H9 (cell line): Measurements from ENCODE around the gene DTNB. TPM values are rescaled to one million over a fixed set of nuclear protein-coding genes. Genes with fewer than 3 reads are reported as not detected.

Experiments
- DNase-seq: peaks from one replicate; pipeline ENCODE4 v3.0.0-alpha.2; 2017
- H2AFZ ChIP-seq: one replicate; pipeline ENCODE4 v1.6.1; 2013; ENCODE audit warnings: mild to moderate bottlenecking, low read length, control low read depth, moderate library complexity
- H2AK5ac ChIP-seq: 2 replicates; pipeline ENCODE4 v1.6.1; 2013; ENCODE audit warnings: low read length, control low read depth, mixed read lengths; ENCODE audit not compliant: insufficient read length
- H2BK120ac ChIP-seq: one replicate; pipeline ENCODE4 v1.6.1; 2013; ENCODE audit warnings: low read depth, mild to moderate bottlenecking, low read length, control low read depth, inconsistent platforms; ENCODE audit not compliant: poor library complexity, severe bottlenecking
- H2BK12ac ChIP-seq: 2 replicates; pipeline ENCODE4 v1.6.1; 2013; ENCODE audit warnings: low read length, control low read depth, mixed read lengths, low read depth; ENCODE audit not compliant: insufficient read length
- H2BK15ac ChIP-seq: 2 replicates; pipeline ENCODE4 v1.6.1; 2013; ENCODE audit warnings: low read depth, low read length, control low read depth
- H2BK20ac ChIP-seq: one replicate; pipeline ENCODE4 v1.6.1; 2013; ENCODE audit warnings: low read depth, mild to moderate bottlenecking, low read length, control low read depth, inconsistent platforms; ENCODE audit not compliant: poor library complexity, severe bottlenecking
- H2BK5ac ChIP-seq: 2 replicates; pipeline ENCODE4 v1.6.1; 2013; ENCODE audit warnings: low read length, control low read depth, mixed read lengths; ENCODE audit not compliant: insufficient read length
- H3K14ac ChIP-seq: 2 replicates; pipeline ENCODE4 v1.6.1; 2013; ENCODE audit warnings: low read length, control low read depth; ENCODE audit not compliant: insufficient read depth
- H3K18ac ChIP-seq: 2 replicates; pipeline ENCODE4 v1.6.1; 2013; ENCODE audit warnings: low read depth, mild to moderate bottlenecking, mixed read lengths, low read length, control low read depth; ENCODE audit not compliant: insufficient read length
- H3K23ac ChIP-seq: 2 replicates; pipeline ENCODE4 v1.6.1; 2013; ENCODE audit warnings: low read length, control low read depth, mixed read lengths, low read depth; ENCODE audit not compliant: insufficient read length
- H3K23me2 ChIP-seq: 2 replicates; pipeline ENCODE4 v1.6.1; 2013; ENCODE audit warnings: low read depth, mild to moderate bottlenecking, mixed read lengths, low read length, control low read depth; ENCODE audit not compliant: insufficient read length, poor library complexity, severe bottlenecking
- H3K27ac ChIP-seq: 2 replicates; pipeline ENCODE4 v1.5.1; 2013; ENCODE audit warnings: low read length, control low read depth, mixed read lengths, low read depth; ENCODE audit not compliant: insufficient read length
- H3K27me3 ChIP-seq: 2 replicates; pipeline ENCODE4 v1.6.1; 2013; ENCODE audit warnings: low read length, control low read depth, inconsistent platforms; ENCODE audit not compliant: insufficient read depth
- H3K4ac ChIP-seq: 2 replicates; pipeline ENCODE4 v1.6.1; 2013; ENCODE audit warnings: low read depth, mild to moderate bottlenecking, control low read depth, inconsistent platforms, low read length, moderate library complexity
- H3K4me1 ChIP-seq: 2 replicates; pipeline ENCODE4 v1.6.1; 2013; ENCODE audit warnings: low read length, control low read depth, inconsistent platforms; ENCODE audit not compliant: insufficient read depth
- H3K4me2 ChIP-seq: 2 replicates; pipeline ENCODE4 v1.6.1; 2013; ENCODE audit warnings: low read length, control low read depth, mixed read lengths; ENCODE audit not compliant: insufficient read length, insufficient read depth
- H3K56ac ChIP-seq: 2 replicates; pipeline ENCODE4 v1.6.1; 2013; ENCODE audit warnings: low read depth, mild to moderate bottlenecking, mixed read lengths, low read length, control low read depth; ENCODE audit not compliant: insufficient read length
- H3K79me1 ChIP-seq: 2 replicates; pipeline ENCODE4 v1.6.1; 2013; ENCODE audit warnings: low read depth, mild to moderate bottlenecking, moderate library complexity, low read length, control low read depth, inconsistent platforms; ENCODE audit not compliant: insufficient read depth, poor library complexity, severe bottlenecking
- H3K79me2 ChIP-seq: 2 replicates; pipeline ENCODE4 v1.6.1; 2013; ENCODE audit warnings: low read length, control low read depth, inconsistent platforms; ENCODE audit not compliant: insufficient read depth
- H3K9ac ChIP-seq: 2 replicates; pipeline ENCODE4 v1.6.1; 2013; ENCODE audit warnings: low read length, control low read depth, mixed read lengths; ENCODE audit not compliant: insufficient read length; ENCODE audit errors: extremely low read depth
- H3K9me3 ChIP-seq: one replicate; pipeline ENCODE4 v1.6.1; 2013; ENCODE audit warnings: low read depth, low read length, inconsistent platforms; ENCODE audit not compliant: control insufficient read depth
- H3T11ph ChIP-seq: one replicate; pipeline ENCODE4 v1.6.1; 2013; ENCODE audit warnings: mild to moderate bottlenecking, low read length, control low read depth, inconsistent platforms
- H4K20me1 ChIP-seq: one replicate; pipeline ENCODE4 v1.6.1; 2013; ENCODE audit not compliant: control insufficient read depth, insufficient read length, insufficient read depth
- H4K5ac ChIP-seq: 2 replicates; pipeline ENCODE4 v1.6.1; 2013; ENCODE audit warnings: low read depth, mild to moderate bottlenecking, mixed read lengths, low read length, control low read depth; ENCODE audit not compliant: insufficient read length
- H4K8ac ChIP-seq: replicated peaks from 2 replicates; pipeline ENCODE4 v1.6.1; 2013; ENCODE audit warnings: low read length, control low read depth, mixed read lengths, low read depth; ENCODE audit not compliant: insufficient read length
- H4K91ac ChIP-seq: 2 replicates; pipeline ENCODE4 v1.6.1; 2013; ENCODE audit warnings: low read depth, mild to moderate bottlenecking, moderate library complexity, mixed read lengths, low read length, control low read depth; ENCODE audit not compliant: insufficient read length
- H3K27ac Mint-ChIP-seq, 3 experiments: 2 replicates in 2 of 3; 3 replicates in 1 of 3; pipeline ENCODE4 v1.8.0; 2020 to 2021; ENCODE audit warnings: mixed read lengths in 3 of 3, mild to moderate bottlenecking in 1 of 3, moderate library complexity in 1 of 3
- H3K27me3 Mint-ChIP-seq: 2 replicates; pipeline ENCODE4 v1.8.0; 2021; ENCODE audit warnings: low read depth, mild to moderate bottlenecking, moderate library complexity, mixed read lengths
- H3K36me3 Mint-ChIP-seq, 3 experiments: 2 replicates in 2 of 3; 3 replicates in 1 of 3; pipeline ENCODE4 v1.8.0; 2020 to 2021; ENCODE audit warnings: low read depth in 3 of 3, mixed read lengths in 3 of 3; ENCODE audit not compliant: insufficient read depth in 1 of 3
- H3K4me1 Mint-ChIP-seq, 2 experiments: 2 replicates each; pipeline ENCODE4 v1.8.0; 2020; ENCODE audit warnings: mixed read lengths in 2 of 2
- H3K4me3 Mint-ChIP-seq, 2 experiments: 2 replicates in 1 of 2; 3 replicates in 1 of 2; pipeline ENCODE4 v1.8.0; 2020 to 2021; ENCODE audit warnings: mild to moderate bottlenecking in 2 of 2, mixed read lengths in 2 of 2, moderate library complexity in 1 of 2
- H3K9me3 Mint-ChIP-seq, 2 experiments: 2 replicates in 1 of 2; 3 replicates in 1 of 2; pipeline ENCODE4 v1.8.0; 2020; ENCODE audit warnings: mild to moderate bottlenecking in 2 of 2, mixed read lengths in 2 of 2, moderate library complexity in 1 of 2
- CTCF ChIP-seq: fragments of 200-600 bp; sonication (generic); conservative IDR thresholded peaks from 3 replicates; pipeline ENCODE4 v1.8.0; 2021; ENCODE audit warnings: antibody characterized with exemption, mild to moderate bottlenecking
- WGBS: extraction: QIAGEN DNeasy Blood & Tissue Kit; methylation state at CpG from one replicate; pipeline ENCODE4 v1.1.7; 2013; ENCODE audit warnings: missing lambda C conversion rate, low lambda C conversion rate, mixed read lengths; ENCODE audit not compliant: insufficient read length; ENCODE audit errors: extremely low coverage; 5-methylcytosine and 5-hydroxymethylcytosine counted together
- total RNA-seq: library from RNA; stranded (reverse); gene quantifications from 2 replicates; pipeline ENCODE4 v1.2.1, GENCODE V29; 2021

Gene DTNB
- total RNA-seq, 1 experiment from 2014 or later: 26.7 TPM

DNA sequence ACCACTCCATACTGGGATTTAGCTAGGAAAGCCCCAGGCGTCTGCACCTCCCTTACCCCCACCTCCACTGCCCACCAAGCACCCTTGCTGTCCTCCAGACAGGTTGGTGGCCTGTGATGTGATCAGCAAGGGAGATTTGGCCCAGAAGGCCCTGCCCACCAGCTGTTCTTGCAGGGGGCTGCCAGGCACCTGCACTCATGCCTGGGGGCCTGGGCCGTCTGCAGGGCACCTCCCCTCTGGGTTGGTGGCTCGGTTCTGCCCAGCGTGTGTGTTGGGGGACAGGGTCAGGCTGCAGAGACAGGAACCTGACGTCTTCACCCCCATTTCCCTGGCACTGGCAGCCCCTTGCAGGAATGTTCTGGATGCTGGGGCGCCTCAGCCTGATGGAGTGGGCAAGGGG is 337.4 kb downstream of the DTNB start:
- Histone ChIP-seq H4K8ac (no peak overlapping the region), H3K79me2 (no peaks in the 10 kb centered on the region; the same call in 1 of the 2 replicates), H2BK15ac (no peak overlapping the region), H3K27ac (no peak overlapping the region), H3K14ac (no peak overlapping the region; the same call in 1 of the 2 replicates), H3K23ac (no peak overlapping the region), H2BK120ac (no peak overlapping the region), H2AFZ (no peak overlapping the region), H4K20me1 (no peaks in the 10 kb centered on the region), H3K4me2 (no peak overlapping the region), H2BK12ac (no peak overlapping the region), H3K56ac (no peak overlapping the region), H4K91ac (no peak overlapping the region), H3K9ac (no peak overlapping the region), H3K23me2 (peaks cover 2% of the 10 kb centered on the region), H3K4ac (no peak overlapping the region), H4K5ac (no peak overlapping the region), H2BK5ac (no peak overlapping the region), H2AK5ac (no peak overlapping the region), H3K9me3 (no peaks in the 10 kb centered on the region), H3T11ph (no peak overlapping the region), H3K4me1 (peaks cover 15% of the 10 kb centered on the region; the same call in 1 of the 2 replicates), H2BK20ac (no peak overlapping the region), H3K79me1 (no peaks in the 10 kb centered on the region), H3K27me3 (no peaks in the 10 kb centered on the region), H3K18ac (no peak overlapping the region)
- no CpG with 5 or more reads among the region's 6 CpGs for WGBS
- TF ChIP-seq CTCF: no peak
- DNase-seq: no peak
- Mint-ChIP-seq H3K36me3 (no peaks in the 10 kb centered on the region; a peak in 1 of 7 replicates), H3K9me3 (no peaks in the 10 kb centered on the region), H3K4me3 (no peak overlapping the region), H3K27ac (no peak overlapping the region), H3K4me1 (peaks cover 61 to 74% of the 10 kb centered on the region in 2 experiments), H3K27me3 (no peaks in the 10 kb centered on the region; the same call in 1 of the 2 replicates)
